ENCODE measurements around the gene GPATCH2. TPM values are rescaled to one million over a fixed set of nuclear protein-coding genes. Genes with fewer than 3 reads are reported as not detected.

GPATCH2 gene
- total and polyA plus RNA-seq, 10 of the 15 experiments (the other 5 are each of a cell fraction or from before 2014, with no cell fraction given): 3.2 to 12.2 (median 5.4) TPM

- TF ChIP-seq USF2 (IDR thresholded peaks at IDR 0.05; ENCODE audit: borderline replicate concordance, low read depth, low read length): no peak
- no peak for TF ChIP-seq EP300 (IDR thresholded peaks at IDR 0.05; ENCODE audit: borderline replicate concordance in 1 of 2, control insufficient read depth in 1 of 2, low read depth in 2 of 2, low read length in 2 of 2)
Observed at GRCh38 chr1:217562229-217562878, 68.5 kb downstream of the GPATCH2 start (continued).

GRCh38 chr1:217561446-217561845 lies 69.4 kb downstream of the GPATCH2 start:
- Histone ChIP-seq H3K9me3 (replicated peaks; ENCODE audit: control insufficient read depth, insufficient read depth, low read length) (no peaks in the 10 kb centered on the region), H3K9ac (ENCODE audit: control insufficient read depth, insufficient read depth, low read length) (no peak overlapping the region), H3K36me3 (ENCODE audit: control insufficient read depth in 2 of 2, insufficient read depth in 2 of 2, low read length in 1 of 2) (no peaks in the 10 kb centered on the region), H3K27me3 (replicated peaks in 1 of 2; ENCODE audit: control insufficient read depth in 2 of 2, insufficient read depth in 2 of 2, low read length in 1 of 2) (no peaks in the 10 kb centered on the region), H3K4me2 (ENCODE audit: control insufficient read depth, insufficient read depth) (no peak overlapping the region), H4K20me1 (ENCODE audit: control insufficient read depth, insufficient read depth) (no peaks in the 10 kb centered on the region), H3K4me3 (no peak overlapping the region), H3K27ac (ENCODE audit: control insufficient read depth, insufficient read depth) (no peak overlapping the region), H2AFZ (ENCODE audit: control insufficient read depth, low read depth, low read length) (no peak overlapping the region), H3K4me1 (ENCODE audit: control insufficient read depth, insufficient read depth, low read length) (no peaks in the 10 kb centered on the region), H3K79me2 (ENCODE audit: control insufficient read depth, insufficient read depth, low read length) (no peaks in the 10 kb centered on the region)
- no TSS peak for BruUV-seq (replicated peaks)
- TF ChIP-seq CHD2 (IDR thresholded peaks at IDR 0.05; ENCODE audit: borderline replicate concordance, low read depth, low read length) (no peak), TCF7 (IDR thresholded peaks at IDR 0.05; ENCODE audit: borderline replicate concordance) (no peak), IKZF1 (conservative IDR thresholded peaks at IDR 0.05) (no peak), MAX (IDR thresholded peaks at IDR 0.05; ENCODE audit: low read depth, low read length) (no peak), RUNX3 (IDR thresholded peaks at IDR 0.05; ENCODE audit: low read length) (no peak), SMAD5 (IDR thresholded peaks at IDR 0.05; ENCODE audit: low read depth) (no peak), ATF7 (IDR thresholded peaks at IDR 0.05; ENCODE audit: low read depth) (no peak), SMARCA5 (IDR thresholded peaks at IDR 0.05) (no peak), POU2F2 (IDR thresholded peaks at IDR 0.05; ENCODE audit: borderline replicate concordance, low read depth, low read length) (no peak), EZH2 (IDR thresholded peaks at IDR 0.05; ENCODE audit: borderline replicate concordance, control insufficient read depth, low read depth, low read length) (no peak), CEBPB (IDR thresholded peaks at IDR 0.05; ENCODE audit: borderline replicate concordance in 1 of 2, low read depth in 2 of 2, low read length in 2 of 2) (no peak)
- 96% methylated on average over 4 of the region's 4 CpGs for WGBS (ENCODE audit: insufficient coverage, insufficient replicate concordance, low lambda C conversion rate, missing lambda C conversion rate)
- CTCF ChIA-PET: no interaction called here
- POLR2A ChIA-PET: no interaction called here
- no peak for ATAC-seq
- in situ Hi-C loops (cut with MboI): no loop called here
- intact Hi-C loops (cut with micrococcal nuclease; ENCODE audit: unreplicated experiment): no loop called here
- RAD21 ChIA-PET (ENCODE audit: unreplicated experiment): no interaction called here
- SMC1A ChIA-PET (ENCODE audit: uncharacterized antibody, unreplicated experiment): no interaction called here
- DNase-seq (ENCODE audit: low read depth, low spot score): no peak
- no peak for FAIRE-seq

All from GM12878 (cell line).